HS-5 (cell line): ENCODE measurements around the gene GIPC2.
"Not testable (repeated sequence)": the region's sequence is repeated elsewhere in the genome, so short reads cannot be mapped to it uniquely, and the experiment has no call there.

Source experiments
- DNase-seq: peaks from one replicate; pipeline ENCODE4 v3.0.0-alpha.2; 2012; ENCODE audit warnings: low read depth

Gene GIPC2

GRCh38 chr1:78036450-78036849 lies 9.3 kb upstream of the GIPC2 start:
- no peak for DNase-seq

GRCh38 chr1:78038071-78038470 lies 7.7 kb upstream of the GIPC2 start:
- DNase-seq, result no peak

GRCh38 chr1:78038491-78038939 lies 7.3 kb upstream of the GIPC2 start:
- DNase-seq, result no peak

GRCh38 chr1:78040484-78041089 lies 5.2 kb upstream of the GIPC2 start:
- no peak for DNase-seq

GRCh38 chr1:78043436-78043835 lies 2.3 kb upstream of the GIPC2 start:
- DNase-seq, result no peak

- DNase-seq, result no peak
These were observed 787 bp upstream of the GIPC2 start for GRCh38 chr1:78044796-78045562.

- DNase-seq, result no peak
These were observed 222 bp upstream of the GIPC2 start for GRCh38 chr1:78045563-78045925.

GRCh38 chr1:78047106-78047505 lies 1.3 kb downstream of the GIPC2 start:
- DNase-seq, result no peak

GRCh38 chr1:78047631-78048030 lies 1.9 kb downstream of the GIPC2 start:
- no peak for DNase-seq

GRCh38 chr1:78048446-78048845 lies 2.7 kb downstream of the GIPC2 start:
- no peak for DNase-seq

GRCh38 chr1:78049396-78049795 lies 3.6 kb downstream of the GIPC2 start:
- no peak for DNase-seq

GRCh38 chr1:78051005-78051404 lies 5.2 kb downstream of the GIPC2 start:
- no peak for DNase-seq

- no peak for DNase-seq
These were observed 7.1 kb downstream of the GIPC2 start for GRCh38 chr1:78052685-78053405.

GRCh38 chr1:78053498-78053897 lies 7.7 kb downstream of the GIPC2 start:
- no peak for DNase-seq

- DNase-seq, result no peak
These were observed 8.8 kb downstream of the GIPC2 start for GRCh38 chr1:78054559-78054958.

- no peak for DNase-seq
These were observed 9.2 kb downstream of the GIPC2 start for GRCh38 chr1:78054972-78055371.

GRCh38 chr1:78055565-78056132 lies 9.9 kb downstream of the GIPC2 start:
- DNase-seq, result no peak

- no peak for DNase-seq
These were observed 12.9 kb downstream of the GIPC2 start for GRCh38 chr1:78058670-78059069.

- DNase-seq, result no peak
These were observed 15.2 kb downstream of the GIPC2 start for GRCh38 chr1:78060857-78061563.

GRCh38 chr1:78061825-78062523 lies 16.2 kb downstream of the GIPC2 start:
- DNase-seq, result no peak

GRCh38 chr1:78064886-78065285 lies 19.1 kb downstream of the GIPC2 start:
- DNase-seq, result not testable (repeated sequence)
